Measurements from ENCODE around the gene TMPRSS5.
"Not testable (repeated sequence)": the region's sequence is repeated elsewhere in the genome, so short reads cannot be mapped to it uniquely, and the experiment has no call there.

Gene TMPRSS5

DNA sequence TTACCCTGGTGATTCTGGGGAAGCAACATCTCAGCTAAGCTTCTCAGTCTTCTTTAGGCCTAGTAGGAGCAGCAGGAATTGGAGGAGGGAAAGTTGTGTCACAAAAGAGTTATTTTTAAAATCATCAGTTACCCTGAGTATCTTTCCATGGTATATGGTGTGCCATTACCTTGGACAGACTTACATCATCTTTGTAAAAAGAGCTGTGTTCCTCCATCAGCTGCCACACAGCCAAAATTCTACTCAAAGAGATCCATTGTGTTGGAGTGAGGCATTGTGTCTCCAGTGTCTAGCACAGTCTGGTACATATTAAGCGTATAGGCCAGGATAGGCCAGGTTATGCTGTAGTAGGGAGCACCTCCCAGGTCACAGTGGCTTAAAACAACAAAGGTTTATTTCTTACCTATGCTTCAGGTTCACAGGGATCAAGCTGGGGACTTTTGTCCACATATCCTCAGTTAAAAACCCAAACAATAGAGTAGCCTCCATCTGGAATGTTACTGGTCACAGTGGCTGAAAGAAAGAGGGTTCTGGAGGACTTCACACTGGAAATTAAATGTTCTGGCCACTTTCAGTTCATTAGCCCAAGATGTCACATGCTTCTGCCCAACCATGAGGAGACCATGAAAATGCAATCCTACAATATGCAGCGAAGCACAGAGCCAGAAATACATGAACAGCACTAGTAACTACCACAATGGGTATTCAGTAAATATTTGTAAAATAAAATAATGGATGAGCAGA is 9.9 kb upstream of the TMPRSS5 start:
- no peak overlapping the region for H3K4me3 Mint-ChIP-seq
- H3K27ac Mint-ChIP-seq = peak overlapping the region in 1 of 2 donors; percentile 35
- no peaks in the 10 kb centered on the region for H3K4me1 Mint-ChIP-seq
- peaks cover 13 to 30% of the 10 kb centered on the region in 2 donors for H3K9me3 Mint-ChIP-seq
- ATAC-seq = no peak
- no peak for DNase-seq
- H3K27me3 Mint-ChIP-seq = no peaks in the 10 kb centered on the region

GRCh38 chr11:113715273-113715672 is 9.2 kb upstream of the TMPRSS5 start:
- ATAC-seq (no peak), DNase-seq (no peak)
- Mint-ChIP-seq H3K4me3 (no peak overlapping the region), H3K9me3 (peaks cover 17 to 30% of the 10 kb centered on the region in 2 donors), H3K4me1 (no peaks in the 10 kb centered on the region), H3K27me3 (no peaks in the 10 kb centered on the region), H3K27ac (no peak overlapping the region)

GRCh38 chr11:113710989-113711388 is 4.9 kb upstream of the TMPRSS5 start:
- ATAC-seq = no peak
- Mint-ChIP-seq H3K9me3 (peaks cover 36 to 45% of the 10 kb centered on the region in 2 donors), H3K27me3 (no peaks in the 10 kb centered on the region), H3K4me1 (no peaks in the 10 kb centered on the region), H3K4me3 (no peak overlapping the region), H3K27ac (no peak overlapping the region)
- no peak for DNase-seq

- not testable (repeated sequence) for DNase-seq, H3K27me3 Mint-ChIP-seq, H3K27ac Mint-ChIP-seq, ATAC-seq, H3K4me1 Mint-ChIP-seq, H3K4me3 Mint-ChIP-seq
- H3K9me3 Mint-ChIP-seq = peaks cover 24 to 35% of the 10 kb centered on the region in 2 donors
These were observed 2.6 kb downstream of the TMPRSS5 start for GRCh38 chr11:113703551-113703950.

DNA sequence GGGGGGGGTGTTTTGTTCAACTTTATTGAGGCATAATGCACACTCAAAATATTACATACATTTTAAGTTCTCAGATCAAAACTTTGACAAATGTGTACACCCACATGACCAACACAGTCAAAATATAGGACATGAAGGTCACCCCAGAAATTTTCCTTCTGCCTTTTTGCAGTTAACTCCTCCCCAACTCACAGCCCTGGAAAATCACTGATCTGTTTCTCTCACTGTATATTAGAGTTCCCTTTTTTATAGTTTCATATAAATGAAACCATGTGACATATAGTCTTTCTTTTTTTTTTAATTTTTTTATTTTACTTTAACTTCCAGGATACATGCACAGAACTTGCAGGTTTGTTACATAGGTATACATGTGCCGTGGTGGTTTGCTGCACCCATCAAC is 4.6 kb downstream of the TMPRSS5 start:
- no peak overlapping the region for H3K27ac Mint-ChIP-seq
- DNase-seq (no peak), ATAC-seq (no peak)
- H3K9me3 Mint-ChIP-seq = peaks cover 13 to 21% of the 10 kb centered on the region in 2 donors
- H3K4me3 Mint-ChIP-seq = no peak overlapping the region
- H3K4me1 Mint-ChIP-seq = no peaks in the 10 kb centered on the region
- H3K27me3 Mint-ChIP-seq = no peaks in the 10 kb centered on the region

DNA sequence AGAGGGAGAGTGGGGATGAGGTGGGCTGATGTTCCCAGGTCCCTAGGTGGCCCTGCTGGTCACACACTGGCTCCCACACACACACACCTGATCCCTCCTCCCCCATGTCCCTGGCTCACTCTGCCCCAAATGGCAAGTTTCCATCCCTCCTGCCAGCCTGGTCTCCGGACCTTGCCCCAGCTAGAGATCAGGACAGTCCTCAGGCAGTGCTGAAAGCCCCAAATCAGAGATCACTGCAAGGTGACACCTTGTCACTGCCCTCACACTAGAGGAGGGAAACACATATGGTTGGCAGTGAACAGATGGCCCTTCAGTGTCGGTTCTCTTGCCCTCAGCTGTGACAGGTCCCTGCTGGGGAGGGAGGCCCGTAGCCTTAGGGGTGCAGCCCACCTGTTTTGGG is 7.6 kb downstream of the TMPRSS5 start:
- Mint-ChIP-seq H3K4me1 (no peaks in the 10 kb centered on the region), H3K4me3 (no peak overlapping the region), H3K27ac (no peak overlapping the region), H3K9me3 (peaks cover under 1 to 4% of the 10 kb centered on the region in 2 donors), H3K27me3 (no peaks in the 10 kb centered on the region)
- DNase-seq (no peak), ATAC-seq (no peak)

- ATAC-seq (no peak), DNase-seq (no peak)
- Mint-ChIP-seq H3K27me3 (no peaks in the 10 kb centered on the region), H3K27ac (no peak overlapping the region), H3K4me1 (no peaks in the 10 kb centered on the region), H3K4me3 (no peak overlapping the region), H3K9me3 (no peaks in the 10 kb centered on the region)
These were observed 8.2 kb downstream of the TMPRSS5 start for GRCh38 chr11:113697756-113698407.

GRCh38 chr11:113697111-113697510 is 9.0 kb downstream of the TMPRSS5 start:
- Mint-ChIP-seq H3K27me3 (no peaks in the 10 kb centered on the region), H3K4me1 (no peaks in the 10 kb centered on the region), H3K9me3 (no peaks in the 10 kb centered on the region), H3K27ac (no peak overlapping the region), H3K4me3 (no peak overlapping the region)
- no peak for DNase-seq
- ATAC-seq = no peak

DNA sequence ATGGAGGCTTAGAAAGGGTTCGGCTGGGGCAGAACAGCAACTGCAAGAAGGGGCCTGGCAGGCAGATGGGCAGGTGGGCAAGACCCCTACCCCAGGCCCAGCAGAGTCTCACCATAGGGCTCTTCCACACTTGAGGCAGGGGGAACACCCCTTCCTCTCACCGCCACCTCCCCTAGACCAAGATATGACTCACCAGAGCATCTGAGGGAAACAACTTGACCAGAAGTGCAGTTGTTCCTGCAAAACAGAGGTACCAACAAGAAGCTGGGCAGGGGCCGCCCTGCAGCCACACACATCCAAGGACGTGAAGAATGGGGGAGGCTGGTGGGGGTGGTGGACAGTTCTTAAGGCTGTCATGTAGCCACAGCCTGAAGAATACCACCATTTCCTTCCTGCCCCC is 10.9 kb downstream of the TMPRSS5 start:
- peak; percentile 13 for ATAC-seq
- H3K9me3 Mint-ChIP-seq = no peaks in the 10 kb centered on the region
- H3K27ac Mint-ChIP-seq = peak overlapping the region in 1 of 2 donors; percentile 73
- no peak overlapping the region for H3K4me3 Mint-ChIP-seq
- H3K4me1 Mint-ChIP-seq = no peaks in the 10 kb centered on the region
- no peak for DNase-seq
- no peaks in the 10 kb centered on the region for H3K27me3 Mint-ChIP-seq

GRCh38 chr11:113694390-113694789 is 11.7 kb downstream of the TMPRSS5 start:
- no peak overlapping the region for H3K27ac Mint-ChIP-seq
- no peaks in the 10 kb centered on the region for H3K27me3 Mint-ChIP-seq
- ATAC-seq (no peak), DNase-seq (no peak)
- no peaks in the 10 kb centered on the region for H3K4me1 Mint-ChIP-seq
- no peaks in the 10 kb centered on the region for H3K9me3 Mint-ChIP-seq
- H3K4me3 Mint-ChIP-seq = no peak overlapping the region

- DNase-seq (no peak), ATAC-seq (no peak)
- H3K27ac Mint-ChIP-seq = no peak overlapping the region
- H3K27me3 Mint-ChIP-seq = no peaks in the 10 kb centered on the region
- no peaks in the 10 kb centered on the region for H3K9me3 Mint-ChIP-seq
- H3K4me3 Mint-ChIP-seq = no peak overlapping the region
- H3K4me1 Mint-ChIP-seq = no peaks in the 10 kb centered on the region
These were observed 13.1 kb downstream of the TMPRSS5 start for GRCh38 chr11:113693030-113693429.

DNA sequence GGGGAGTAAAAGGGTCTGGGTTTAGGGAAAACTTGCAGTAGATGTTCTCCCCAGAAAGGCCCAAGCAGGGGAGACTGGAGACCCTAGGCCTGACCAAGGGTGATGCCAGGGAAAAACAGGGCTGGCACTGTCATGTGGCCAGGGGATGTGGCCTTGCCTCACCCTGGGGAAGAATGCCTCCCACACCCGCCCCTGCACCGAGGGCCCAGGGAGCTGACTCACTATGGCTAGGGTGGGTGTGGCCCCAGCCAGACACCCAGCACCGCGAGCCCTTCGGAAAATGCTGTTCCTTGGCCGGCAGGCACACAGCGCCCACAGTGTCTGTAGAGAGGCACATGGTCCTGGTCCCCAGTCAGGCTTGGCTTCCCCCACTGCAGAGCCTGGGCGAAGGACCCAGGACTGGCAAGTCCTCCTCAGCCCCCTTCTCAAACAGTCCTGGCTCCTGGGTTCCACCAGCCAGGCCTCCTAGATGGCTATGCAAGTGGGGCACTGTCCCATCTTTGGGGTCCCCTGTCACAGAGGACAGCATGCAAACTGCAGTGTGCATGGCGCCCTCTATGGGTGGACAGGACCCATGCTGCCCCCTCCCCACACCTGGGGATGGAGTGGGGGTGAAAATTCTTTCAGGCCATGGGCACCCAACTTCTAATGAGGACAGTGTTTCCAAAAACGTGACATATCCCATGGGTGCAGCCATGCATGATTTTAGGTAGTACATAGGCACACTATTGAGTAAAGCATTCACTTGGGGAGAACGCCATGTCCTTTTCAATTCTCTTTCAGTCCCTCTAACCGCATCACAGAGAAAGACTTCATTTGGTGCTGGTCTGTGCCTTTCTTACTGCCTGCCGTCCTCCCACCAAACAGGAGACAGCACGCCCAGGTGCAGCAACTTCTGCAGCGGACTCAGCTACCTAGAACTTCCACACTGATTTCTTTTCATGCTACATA is 15.2 kb downstream of the TMPRSS5 start:
- no peaks in the 10 kb centered on the region for H3K4me1 Mint-ChIP-seq
- DNase-seq = peak; percentile 16 to 20
- ATAC-seq = peak; percentile 45
- H3K27ac Mint-ChIP-seq = no peak overlapping the region
- H3K9me3 Mint-ChIP-seq = no peaks in the 10 kb centered on the region
- no peak overlapping the region for H3K4me3 Mint-ChIP-seq
- H3K27me3 Mint-ChIP-seq = no peaks in the 10 kb centered on the region

DNA sequence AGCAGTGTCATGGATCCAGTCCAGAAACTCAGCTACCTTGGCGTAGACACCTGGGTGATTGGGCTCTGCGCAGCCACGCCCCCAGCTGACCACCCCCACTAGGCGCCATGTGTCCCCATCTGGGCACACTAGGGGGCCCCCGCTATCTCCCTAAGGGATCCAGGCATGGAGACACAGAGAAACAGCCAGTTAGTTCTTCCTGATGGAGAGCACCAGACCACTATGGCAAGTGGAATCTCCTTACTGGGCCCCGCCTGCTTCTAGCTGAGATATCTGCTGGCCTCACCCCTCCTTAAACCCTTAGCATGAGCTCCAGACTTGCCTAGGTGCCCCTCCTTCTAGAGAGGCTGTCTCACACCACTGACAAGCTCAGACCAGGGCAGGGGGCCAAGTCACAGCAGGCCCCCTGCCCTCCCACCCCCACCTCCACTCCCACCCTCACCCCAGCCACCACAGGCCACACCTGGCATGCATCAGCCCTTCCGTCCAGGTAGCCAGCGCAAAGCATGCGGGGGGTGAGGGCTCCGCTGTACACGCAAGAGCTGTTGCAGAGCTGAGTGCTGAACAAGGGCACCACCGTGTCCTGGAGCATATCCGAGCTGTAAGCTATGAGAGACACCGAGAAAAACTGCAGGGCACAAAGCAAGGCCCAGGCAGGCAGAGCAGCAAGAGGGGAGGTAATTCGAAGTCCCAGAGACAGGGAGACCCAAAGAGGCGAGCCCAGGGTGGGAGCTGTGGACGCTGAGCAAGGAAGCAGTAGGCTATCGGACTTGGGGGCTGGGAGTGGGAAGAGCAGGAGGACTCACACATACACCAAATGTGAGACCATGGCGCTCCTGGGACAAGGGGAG is 16.1 kb downstream of the TMPRSS5 start:
- Mint-ChIP-seq H3K9me3 (no peaks in the 10 kb centered on the region), H3K27ac (peak overlapping the region in 1 of 2 donors; percentile 69), H3K27me3 (no peaks in the 10 kb centered on the region), H3K4me1 (no peaks in the 10 kb centered on the region), H3K4me3 (no peak overlapping the region)
- DNase-seq = no peak
- no peak for ATAC-seq

GRCh38 chr11:113685654-113686359 is 20.3 kb downstream of the TMPRSS5 start:
- ATAC-seq = no peak

More at GRCh38 chr11:113685654-113686359, 20.3 kb downstream of the TMPRSS5 start:
- no peak for DNase-seq
- no peaks in the 10 kb centered on the region for H3K9me3 Mint-ChIP-seq
- H3K27me3 Mint-ChIP-seq = no peaks in the 10 kb centered on the region
- no peaks in the 10 kb centered on the region for H3K4me1 Mint-ChIP-seq
- H3K27ac Mint-ChIP-seq = peak overlapping the region in 1 of 2 donors; percentile 19
- H3K4me3 Mint-ChIP-seq = no peak overlapping the region

Measured in stimulated activated naive CD8-positive, alpha-beta T cell treated with anti-CD3 and anti-CD28 coated beads, Interleukin-15, amount 100 ng/mL, for 72 hours (primary cell).